ENCODE measurements around the gene RAD21L1.

The RAD21L1 gene

GRCh38 chr20:1296922-1297321 is 71.1 kb downstream of the RAD21L1 start:
- DNase-seq: no peak

GRCh38 chr20:1297486-1297885 is 71.6 kb downstream of the RAD21L1 start:
- no peak for DNase-seq

DNA sequence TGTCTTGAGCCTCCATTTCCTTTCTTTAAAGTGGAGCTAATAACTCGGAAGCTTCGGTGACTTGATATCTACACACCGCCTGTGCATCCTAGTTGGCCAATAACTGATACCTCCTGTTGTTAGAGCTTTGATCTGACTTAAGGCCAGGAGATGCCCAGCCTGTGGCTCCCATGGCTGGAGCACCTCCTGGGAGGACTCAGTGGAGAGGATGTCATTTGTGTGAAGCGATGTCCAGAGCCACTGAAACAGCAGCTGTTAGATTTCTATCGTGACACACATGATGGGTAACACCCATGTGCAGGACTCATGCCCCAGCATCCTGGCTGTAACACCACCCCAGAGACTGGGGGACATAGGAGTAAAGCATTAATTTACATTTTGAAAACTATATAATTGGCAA is 72.3 kb downstream of the RAD21L1 start:
- DNase-seq: no peak

DNA sequence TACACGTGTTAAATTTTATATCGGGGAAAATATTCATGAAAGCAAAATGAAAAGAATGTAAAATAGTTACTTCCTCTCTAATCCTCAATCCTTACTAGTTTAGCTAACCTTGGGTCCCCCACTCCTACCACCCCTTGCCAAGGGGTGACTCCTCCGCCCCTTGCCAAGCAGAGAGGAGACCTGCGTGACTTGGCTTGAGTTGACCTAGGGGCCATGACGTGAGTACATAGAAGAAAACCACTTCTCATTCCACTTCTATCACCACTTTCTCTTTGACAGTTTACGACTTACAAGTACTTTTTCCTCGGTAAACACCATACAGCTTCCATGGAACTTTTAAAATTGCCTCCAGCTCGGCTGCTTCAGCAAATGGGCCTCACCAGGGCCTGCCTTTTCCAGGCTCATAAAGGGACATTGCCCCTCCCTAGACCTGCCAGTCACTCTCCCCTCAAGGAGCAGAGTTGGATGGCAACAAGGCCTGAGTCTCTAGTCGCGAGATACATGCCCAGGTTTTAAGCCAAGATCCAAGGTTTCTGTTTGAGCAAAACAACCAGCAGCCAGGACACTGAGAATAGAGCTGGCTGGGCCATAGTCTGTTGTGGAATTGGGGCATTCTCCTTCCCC is 73.2 kb downstream of the RAD21L1 start:
- no peak for DNase-seq

DNA sequence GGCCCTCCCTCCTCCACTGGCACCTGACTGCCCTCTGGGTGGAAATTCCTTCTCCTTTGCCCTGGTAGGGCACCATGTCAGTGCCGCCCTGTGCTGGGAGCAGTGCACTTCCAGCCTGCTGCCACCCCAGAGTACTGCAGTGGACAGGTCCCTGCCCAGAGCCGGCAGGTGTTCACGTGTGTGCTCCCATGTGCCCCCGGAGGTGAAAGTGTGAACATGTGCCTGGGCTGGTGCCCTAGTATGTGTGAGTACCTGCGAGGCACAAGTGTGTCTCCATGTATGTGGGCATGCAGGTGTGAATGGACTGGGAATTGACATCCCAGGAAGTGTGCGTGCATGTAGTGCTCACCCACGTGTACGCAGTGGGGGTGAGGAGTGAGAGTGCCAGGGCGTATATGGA is 73.7 kb downstream of the RAD21L1 start:
- DNase-seq: peak; percentile 26 to 36

DNA sequence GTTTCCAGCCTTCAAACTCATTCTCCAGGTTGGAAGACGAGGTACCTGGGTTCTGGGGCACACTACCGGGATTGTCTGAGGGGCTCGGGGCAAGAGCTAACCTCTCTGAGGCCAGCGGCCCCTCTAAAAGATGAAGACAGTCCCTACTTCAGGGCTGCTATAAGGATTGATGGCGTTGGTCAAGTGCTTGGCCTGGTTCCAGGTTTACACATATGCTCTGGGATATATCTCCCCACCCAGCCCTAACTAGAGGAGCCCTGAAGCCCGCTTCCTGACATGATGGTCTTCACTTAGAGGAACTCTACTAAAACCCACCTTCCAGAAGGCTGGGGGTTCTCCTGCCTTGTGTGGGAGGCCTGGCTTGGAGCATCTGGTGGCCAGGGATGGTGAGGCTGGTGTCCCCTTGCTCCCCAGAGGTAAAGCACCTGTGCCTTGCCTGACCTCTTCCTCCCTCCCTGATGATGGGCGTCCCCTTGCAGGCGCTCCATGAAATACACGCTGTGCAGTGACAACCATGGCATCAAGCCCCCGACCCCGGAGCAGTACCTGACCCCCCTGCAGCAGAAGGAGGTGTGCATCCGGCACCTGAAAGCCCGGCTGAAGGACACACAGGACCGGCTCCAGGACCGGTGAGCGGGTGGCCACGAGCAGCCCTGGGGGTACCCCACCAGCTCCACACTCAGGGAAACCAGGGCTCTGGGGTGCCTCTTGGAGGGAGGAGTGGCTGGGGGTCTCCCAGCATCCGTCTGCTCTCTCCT is 74.4 kb downstream of the RAD21L1 start:
- no peak for DNase-seq

- peak; percentile 13 to 37 for DNase-seq
Observed at GRCh38 chr20:1301031-1301529, 75.2 kb downstream of the RAD21L1 start.

- no peak for DNase-seq
Observed at GRCh38 chr20:1302685-1303541, 77.1 kb downstream of the RAD21L1 start.

DNA sequence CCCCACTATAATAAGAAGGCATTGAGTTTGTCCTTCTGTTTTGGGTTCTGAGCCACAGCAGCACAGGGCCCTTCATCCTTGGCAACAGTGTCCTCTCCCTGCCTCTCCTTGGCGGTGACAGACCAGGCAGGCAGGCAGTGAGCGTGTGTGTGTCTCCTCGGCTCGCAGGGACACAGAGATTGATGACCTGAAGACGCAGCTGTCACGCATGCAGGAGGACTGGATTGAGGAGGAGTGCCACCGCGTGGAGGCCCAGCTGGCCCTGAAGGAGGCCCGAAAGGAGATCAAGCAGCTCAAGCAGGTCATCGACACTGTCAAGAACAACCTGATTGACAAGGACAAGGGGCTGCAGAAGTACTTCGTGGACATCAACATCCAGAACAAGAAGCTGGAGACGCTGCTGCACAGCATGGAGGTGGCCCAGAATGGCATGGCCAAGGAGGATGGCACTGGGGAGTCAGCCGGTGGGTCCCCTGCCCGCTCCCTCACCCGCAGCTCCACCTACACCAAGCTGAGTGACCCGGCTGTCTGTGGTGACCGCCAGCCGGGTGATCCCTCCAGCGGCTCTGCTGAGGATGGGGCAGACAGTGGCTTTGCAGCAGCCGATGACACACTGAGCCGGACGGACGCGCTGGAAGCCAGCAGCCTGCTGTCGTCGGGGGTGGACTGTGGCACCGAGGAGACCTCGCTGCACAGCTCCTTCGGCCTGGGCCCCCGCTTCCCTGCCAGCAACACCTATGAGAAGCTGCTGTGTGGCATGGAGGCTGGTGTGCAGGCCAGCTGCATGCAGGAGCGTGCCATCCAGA is 79.1 kb downstream of the RAD21L1 start:
- DNase-seq: no peak
